GM21390 (cell line): ENCODE measurements around the gene NOD1.

ENCODE experiments used
- ATAC-seq: cut with Tn5 transposase; IDR thresholded peaks from one replicate; pipeline ENCODE4 v1.9.1; 2021; ENCODE audit not compliant: unreplicated experiment

Gene NOD1

GRCh38 chr7:30379741-30380140 is 98.8 kb downstream of the NOD1 start:
- no peak for ATAC-seq

GRCh38 chr7:30379131-30379530 is 99.5 kb downstream of the NOD1 start:
- no peak for ATAC-seq

DNA sequence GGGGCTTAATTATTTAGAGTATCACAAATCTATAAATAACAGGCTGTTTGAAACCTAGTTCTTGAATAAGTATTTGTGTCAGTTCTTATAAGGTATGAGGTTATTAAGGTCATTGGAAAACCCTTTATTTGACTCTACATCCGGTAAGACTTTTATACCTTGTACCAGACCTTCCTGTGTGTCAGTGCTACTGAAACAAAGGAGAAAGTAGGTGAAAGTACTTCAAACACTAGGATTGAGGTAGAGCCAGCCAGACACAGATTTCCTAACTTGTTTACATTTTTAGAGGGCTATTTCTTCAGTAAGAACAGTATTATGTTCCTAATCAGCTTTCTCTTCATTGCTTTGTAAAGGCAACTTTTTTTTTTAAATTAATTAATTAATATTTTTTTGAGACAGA is 100.3 kb downstream of the NOD1 start:
- ATAC-seq: no peak
